OCI-LY3 (cell line): Measurements from ENCODE around the gene SCD5.

ENCODE experiments used
- H2AFZ ChIP-seq: fragments of 200-600, 300-600 bp; shearing (Covaris generic); 2 replicates; pipeline ENCODE4 v1.6.0; 2014; ENCODE audit warnings: antibody characterized with exemption, low read depth, low read length
- H3K27ac ChIP-seq: fragments of 200-600, 300-600 bp; sonication (generic); 2 replicates; pipeline ENCODE4 v1.5.1; 2014; ENCODE audit warnings: mild to moderate bottlenecking, low read length, moderate library complexity, mixed read lengths
- H3K27me3 ChIP-seq: fragments of 200-600, 300-600 bp; sonication (generic); 2 replicates; pipeline ENCODE4 v1.6.1; 2014; ENCODE audit warnings: low read depth, low read length, mixed read lengths
- H3K36me3 ChIP-seq: fragments of 200-600, 300-600 bp; sonication (generic); replicated peaks from 2 replicates; pipeline ENCODE3; 2014; ENCODE audit warnings: low read depth, low read length, mixed read lengths
- H3K4me1 ChIP-seq: fragments of 300-600, 200-600 bp; sonication (generic); 2 replicates; pipeline ENCODE4 v1.6.1; 2014; ENCODE audit warnings: low read length, mixed read lengths
- H3K4me2 ChIP-seq: fragments of 200-600, 300-600 bp; sonication (generic); 2 replicates; pipeline ENCODE4 v1.6.1; 2014; ENCODE audit warnings: low read length, mixed read lengths
- H3K4me3 ChIP-seq: fragments of 300-600, 200-600 bp; sonication (generic); 2 replicates; pipeline ENCODE4 v1.5.1; 2014; ENCODE audit warnings: antibody characterized with exemption, mild to moderate bottlenecking, low read length, moderate library complexity
- H3K79me2 ChIP-seq: fragments of 300-600, 200-600 bp; shearing (Covaris generic); 2 replicates; pipeline ENCODE4 v1.6.1; 2014; ENCODE audit warnings: mild to moderate bottlenecking, low read length, mixed read lengths
- H3K9ac ChIP-seq: fragments of 300-600, 200-600 bp; shearing (Covaris generic); 2 replicates; pipeline ENCODE4 v1.6.0; 2014; ENCODE audit warnings: mild to moderate bottlenecking, low read length, moderate library complexity
- H3K9me3 ChIP-seq: fragments of 200-600, 300-600 bp; shearing (Covaris generic); 2 replicates; pipeline ENCODE4 v1.6.1; 2014; ENCODE audit warnings: low read length, mixed read lengths; ENCODE audit not compliant: insufficient read depth
- H4K20me1 ChIP-seq: fragments of 200-600, 300-600 bp; sonication (generic); 2 replicates; pipeline ENCODE4 v1.6.1; 2016; ENCODE audit warnings: low read length, mixed read lengths; ENCODE audit not compliant: insufficient read depth
- CTCF ChIP-seq: fragments of 200-600, 300-600 bp; sonication (generic); IDR thresholded peaks from 2 replicates; pipeline ENCODE4 v1.5.1; 2014; ENCODE audit warnings: antibody characterized with exemption, low read length, low read depth
- EZH2phosphoT487 ChIP-seq: fragments of 200-600 bp; shearing (Covaris generic); IDR thresholded peaks from 2 replicates; pipeline ENCODE4 v1.6.1; 2018; ENCODE audit warnings: antibody characterized with exemption, mixed run types, low read depth

SCD5 gene

GRCh38 chr4:82648356-82648755 is 150.2 kb downstream of the SCD5 start:
- Histone ChIP-seq H3K4me1 (no peaks in the 10 kb centered on the region), H3K9me3 (no peaks in the 10 kb centered on the region), H3K27ac (no peak overlapping the region), H3K4me2 (no peak overlapping the region), H4K20me1 (no peaks in the 10 kb centered on the region), H3K4me3 (no peak overlapping the region), H3K36me3 (no peaks in the 10 kb centered on the region), H3K9ac (no peak overlapping the region), H3K79me2 (no peaks in the 10 kb centered on the region), H2AFZ (no peak overlapping the region), H3K27me3 (no peaks in the 10 kb centered on the region)
- TF ChIP-seq CTCF (no peak), EZH2phosphoT487 (no peak)

GRCh38 chr4:82645936-82646565 is 152.5 kb downstream of the SCD5 start:
- Histone ChIP-seq H3K4me2 (no peak overlapping the region), H3K79me2 (no peaks in the 10 kb centered on the region), H3K36me3 (no peaks in the 10 kb centered on the region), H3K9ac (no peak overlapping the region), H4K20me1 (no peaks in the 10 kb centered on the region), H3K4me3 (no peak overlapping the region), H3K4me1 (no peaks in the 10 kb centered on the region), H2AFZ (no peak overlapping the region), H3K9me3 (no peaks in the 10 kb centered on the region), H3K27ac (no peak overlapping the region), H3K27me3 (no peaks in the 10 kb centered on the region)
- TF ChIP-seq EZH2phosphoT487 (no peak), CTCF (no peak)

GRCh38 chr4:82644734-82645126 is 153.9 kb downstream of the SCD5 start:
- no peaks in the 10 kb centered on the region for H3K36me3 ChIP-seq
- H3K4me3 ChIP-seq = no peak overlapping the region
- H3K9ac ChIP-seq = no peak overlapping the region
- no peaks in the 10 kb centered on the region for H3K79me2 ChIP-seq
- no peak for TF ChIP-seq EZH2phosphoT487
- no peak for TF ChIP-seq CTCF
- H3K4me2 ChIP-seq = no peak overlapping the region
- no peaks in the 10 kb centered on the region for H4K20me1 ChIP-seq
- no peaks in the 10 kb centered on the region for H3K4me1 ChIP-seq
- H3K27me3 ChIP-seq = no peaks in the 10 kb centered on the region
- H3K9me3 ChIP-seq = no peaks in the 10 kb centered on the region
- no peak overlapping the region for H3K27ac ChIP-seq
- no peak overlapping the region for H2AFZ ChIP-seq

- TF ChIP-seq EZH2phosphoT487 (no peak), CTCF (no peak)
- H3K79me2 ChIP-seq = no peaks in the 10 kb centered on the region
- H3K4me1 ChIP-seq = no peaks in the 10 kb centered on the region
- H3K4me3 ChIP-seq = no peak overlapping the region
- H4K20me1 ChIP-seq = no peaks in the 10 kb centered on the region
- no peaks in the 10 kb centered on the region for H3K36me3 ChIP-seq
- no peaks in the 10 kb centered on the region for H3K9me3 ChIP-seq
- no peak overlapping the region for H3K9ac ChIP-seq
- H3K27me3 ChIP-seq = no peaks in the 10 kb centered on the region
- no peak overlapping the region for H3K4me2 ChIP-seq
- no peak overlapping the region for H2AFZ ChIP-seq
- H3K27ac ChIP-seq = no peak overlapping the region
Measured at GRCh38 chr4:82643994-82644733, 154.4 kb downstream of the SCD5 start.
